Measurements from ENCODE around the gene SUMF2.

GRCh38 chr7:56028942-56029630 lies 35.0 kb upstream of the SUMF2 start:
- TF ChIP-seq, protein P1, sequence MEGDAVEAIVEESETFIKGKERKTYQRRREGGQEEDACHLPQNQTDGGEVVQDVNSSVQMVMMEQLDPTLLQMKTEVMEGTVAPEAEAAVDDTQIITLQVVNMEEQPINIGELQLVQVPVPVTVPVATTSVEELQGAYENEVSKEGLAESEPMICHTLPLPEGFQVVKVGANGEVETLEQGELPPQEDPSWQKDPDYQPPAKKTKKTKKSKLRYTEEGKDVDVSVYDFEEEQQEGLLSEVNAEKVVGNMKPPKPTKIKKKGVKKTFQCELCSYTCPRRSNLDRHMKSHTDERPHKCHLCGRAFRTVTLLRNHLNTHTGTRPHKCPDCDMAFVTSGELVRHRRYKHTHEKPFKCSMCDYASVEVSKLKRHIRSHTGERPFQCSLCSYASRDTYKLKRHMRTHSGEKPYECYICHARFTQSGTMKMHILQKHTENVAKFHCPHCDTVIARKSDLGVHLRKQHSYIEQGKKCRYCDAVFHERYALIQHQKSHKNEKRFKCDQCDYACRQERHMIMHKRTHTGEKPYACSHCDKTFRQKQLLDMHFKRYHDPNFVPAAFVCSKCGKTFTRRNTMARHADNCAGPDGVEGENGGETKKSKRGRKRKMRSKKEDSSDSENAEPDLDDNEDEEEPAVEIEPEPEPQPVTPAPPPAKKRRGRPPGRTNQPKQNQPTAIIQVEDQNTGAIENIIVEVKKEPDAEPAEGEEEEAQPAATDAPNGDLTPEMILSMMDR (IDR thresholded peaks at IDR 0.05) = no peak
- no peak for TF ChIP-seq POLR2A (IDR thresholded peaks at IDR 0.05)
- TF ChIP-seq POLR2AphosphoS5 (IDR thresholded peaks at IDR 0.05) = no peak
- TF ChIP-seq EP300 (IDR thresholded peaks at IDR 0.05) = no peak

Data from gastroesophageal sphincter (tissue), 3 donors.